Suppressor macrophage treated with lipopolysaccharide for 4 hours (primary cell): ENCODE data around the gene SYVN1.

ENCODE experiments used
- DNase-seq: peaks from one replicate; pipeline ENCODE4 v3.0.0-alpha.2; 2020

Gene SYVN1

GRCh38 chr11:65085446-65085845, 48.9 kb downstream of the SYVN1 start:
- DNase-seq = peak; percentile 36

GRCh38 chr11:65084598-65085375, 49.5 kb downstream of the SYVN1 start:
- no peak for DNase-seq

GRCh38 chr11:65083834-65084597, 50.3 kb downstream of the SYVN1 start, which contains the start of the genes CDCA5 and ZFPL1:
TSS of gene CDCA5 (minus strand) at chr11:65084040. CDS start at chr11:65083978, 62 bp downstream.
TSS of gene ZFPL1 (plus strand) at chr11:65084222. CDS start at chr11:65084699, 477 bp downstream.
- peak; percentile 98 for DNase-seq

- no peak for DNase-seq
Observed at GRCh38 chr11:65083134-65083833, 51.0 kb downstream of the SYVN1 start.

- no peak for DNase-seq
Observed at GRCh38 chr11:65078786-65079342, 55.5 kb downstream of the SYVN1 start.

- peak; percentile 59 for DNase-seq
Observed at GRCh38 chr11:65078151-65078550, 56.2 kb downstream of the SYVN1 start.

- peak; percentile 44 for DNase-seq
Observed at GRCh38 chr11:65077451-65077850, 56.9 kb downstream of the SYVN1 start.
